ENCODE measurements around the gene GAREM1. TPM values are rescaled to one million over a fixed set of nuclear protein-coding genes. Genes with fewer than 3 reads are reported as not detected.

Gene GAREM1
- total RNA-seq, 1 experiment from 2014 or later = 7.0 TPM

GRCh38 chr18:32298171-32298667, 172.5 kb downstream of the GAREM1 start:
- no peaks in the 10 kb centered on the region for H3K27me3 Mint-ChIP-seq (ENCODE audit: low read depth)
- TF ChIP-seq ZNF512 (CRISPR knock-in tag; IDR thresholded peaks at IDR 0.05; ENCODE audit: borderline replicate concordance) (no peak), MAX (CRISPR knock-in tag; IDR thresholded peaks at IDR 0.05) (no peak), GRHL2 (CRISPR knock-in tag; IDR thresholded peaks at IDR 0.05; ENCODE audit: insufficient replicate concordance, severe bottlenecking) (no peak), ATF6 (CRISPR knock-in tag; IDR thresholded peaks at IDR 0.05) (no peak), ZNF396 (CRISPR knock-in tag; IDR thresholded peaks at IDR 0.05; ENCODE audit: borderline replicate concordance) (no peak), SMAD3 (CRISPR knock-in tag; IDR thresholded peaks at IDR 0.05; ENCODE audit: borderline replicate concordance) (no peak)
- DNase-seq (ENCODE audit: low spot score) (no peak), ATAC-seq (no peak)
- ChIA-PET POLR2A (no interaction called here), CTCF (no interaction called here)
- H3K36me3 Mint-ChIP-seq = no peaks in the 10 kb centered on the region
- no peaks in the 10 kb centered on the region for H3K4me1 Mint-ChIP-seq
- no peak overlapping the region for H3K27ac Mint-ChIP-seq
- H3K9me3 Mint-ChIP-seq = no peaks in the 10 kb centered on the region
- no peak overlapping the region for H3K4me3 Mint-ChIP-seq

GRCh38 chr18:32297579-32298170, 173.0 kb downstream of the GAREM1 start:
- no peaks in the 10 kb centered on the region for H3K9me3 Mint-ChIP-seq
- H3K27ac Mint-ChIP-seq = no peak overlapping the region
- TF ChIP-seq TEAD1 (CRISPR knock-in tag; IDR thresholded peaks at IDR 0.05) = no peak
- no peak for TF ChIP-seq PREB (CRISPR knock-in tag; IDR thresholded peaks at IDR 0.05; ENCODE audit: borderline replicate concordance)
- TF ChIP-seq ZNF121 (CRISPR knock-in tag; IDR thresholded peaks at IDR 0.05) = no peak
- no peak for TF ChIP-seq AR (CRISPR knock-in tag; IDR thresholded peaks at IDR 0.05)
- no peak for TF ChIP-seq GTF2I (CRISPR knock-in tag; conservative IDR thresholded peaks at IDR 0.05)
- no peak for TF ChIP-seq HMGA2 (CRISPR knock-in tag; IDR thresholded peaks at IDR 0.05)
- no peak for TF ChIP-seq ELF4 (CRISPR knock-in tag; IDR thresholded peaks at IDR 0.05; ENCODE audit: low read depth)
- no peak for TF ChIP-seq ZNF281 (CRISPR knock-in tag; IDR thresholded peaks at IDR 0.05)
- no peak for TF ChIP-seq ZSCAN18 (CRISPR knock-in tag; IDR thresholded peaks at IDR 0.05)
- ATAC-seq (no peak), DNase-seq (ENCODE audit: low spot score) (no peak)
- no peak overlapping the region for H3K4me3 Mint-ChIP-seq
- no peaks in the 10 kb centered on the region for H3K4me1 Mint-ChIP-seq
- no peaks in the 10 kb centered on the region for H3K27me3 Mint-ChIP-seq (ENCODE audit: low read depth)
- CTCF ChIA-PET = no interaction called here
- H3K36me3 Mint-ChIP-seq = no peaks in the 10 kb centered on the region
- POLR2A ChIA-PET = no interaction called here
